DMS114 treated with DMSO at 0.1 percent for 48 hours (cell line): ENCODE results near the gene SDK1.

Experiments
- DNase-seq: peaks from one replicate; lab custom pipeline; 2025; ENCODE audit not compliant: unreplicated experiment; lab: John Stamatoyannopoulos, UW

The SDK1 gene

GRCh38 chr7:3517344-3517743, 216.3 kb downstream of the SDK1 start:
- DNase-seq: no peak

DNA sequence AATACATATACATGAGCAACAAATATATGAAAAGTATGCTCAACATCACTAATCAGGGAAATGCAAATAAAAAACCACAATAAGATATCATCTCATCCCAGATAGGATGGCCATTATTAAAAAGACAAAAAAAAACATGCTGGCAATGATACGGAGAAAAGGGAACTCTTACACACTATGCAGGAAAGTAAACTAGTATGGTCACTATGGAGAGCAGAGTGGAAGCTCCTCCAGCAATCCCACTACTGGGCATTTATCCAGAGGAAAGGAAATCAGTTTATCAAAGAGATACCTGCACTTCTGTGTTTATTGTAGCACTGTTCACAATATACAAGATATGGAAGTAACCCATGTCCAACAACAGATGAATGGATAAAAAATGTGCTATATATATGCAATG, 217.5 kb downstream of the SDK1 start:
- DNase-seq: no peak

GRCh38 chr7:3520206-3520605, 219.2 kb downstream of the SDK1 start:
- no peak for DNase-seq

DNA sequence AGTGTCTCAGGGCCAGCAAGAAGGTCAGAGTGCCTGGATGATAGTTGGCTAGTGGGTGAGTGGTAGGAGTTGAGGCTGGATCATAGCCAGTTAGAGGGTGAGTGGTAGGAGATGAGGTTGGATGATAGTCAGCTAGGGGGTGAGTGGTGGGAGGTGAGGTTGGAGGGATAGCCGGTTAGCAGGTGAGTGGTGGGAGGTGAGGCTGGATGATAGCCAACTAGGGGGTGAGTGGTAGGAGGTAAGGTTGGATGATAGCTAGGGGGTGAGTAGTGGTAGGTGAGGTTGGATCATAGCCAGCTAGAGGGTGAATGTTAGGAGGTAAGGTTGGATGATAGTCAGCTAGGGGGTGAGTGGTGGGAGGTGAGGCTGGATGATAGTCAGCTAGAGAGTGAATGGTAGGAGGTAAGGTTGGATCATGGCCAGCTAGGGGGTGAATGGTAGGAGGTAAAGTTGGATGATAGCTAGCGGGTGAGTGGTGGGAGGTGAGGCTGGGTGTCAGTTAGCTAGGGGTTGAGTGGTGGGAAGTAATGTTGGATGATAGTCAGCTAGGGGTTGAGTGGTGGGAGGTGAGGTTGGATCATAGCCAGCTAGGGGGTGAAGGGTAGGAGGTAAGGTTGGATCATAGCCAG, 226.6 kb downstream of the SDK1 start:
- DNase-seq: no peak

GRCh38 chr7:3533040-3533439, 232.0 kb downstream of the SDK1 start:
- no peak for DNase-seq

DNA sequence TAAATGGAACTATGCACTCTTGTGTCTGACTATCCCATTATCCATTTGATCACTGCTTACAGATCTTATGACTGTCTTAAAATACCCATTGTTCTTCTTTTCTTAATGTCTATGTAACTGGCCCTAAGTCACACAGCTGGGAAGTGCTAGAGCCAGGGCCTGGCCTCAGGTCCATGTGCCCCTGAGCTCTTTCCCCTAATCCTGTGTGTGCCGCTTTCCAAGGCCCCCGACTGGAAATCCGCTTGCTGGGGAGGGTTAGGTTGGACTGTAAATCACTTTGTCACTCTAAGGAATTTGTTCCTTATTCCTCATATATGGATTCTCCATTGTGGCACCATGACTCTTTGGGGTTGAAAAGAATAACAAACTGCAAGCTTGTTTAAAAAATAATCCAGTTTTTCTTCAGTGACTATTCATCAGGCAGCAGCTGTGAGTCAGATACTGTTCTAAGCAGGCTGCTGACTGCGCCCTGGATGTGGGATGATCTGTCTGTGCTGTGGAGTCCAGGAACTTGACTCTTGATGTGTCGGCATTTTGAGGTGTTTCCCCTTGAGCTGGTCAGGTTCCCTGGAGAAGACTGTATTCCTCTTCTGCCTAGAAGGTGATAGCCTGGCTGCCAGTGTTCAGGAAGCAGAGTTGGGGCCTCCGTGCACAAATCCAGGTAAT, 236.3 kb downstream of the SDK1 start:
- DNase-seq: no peak

- DNase-seq: no peak
Observed at GRCh38 chr7:3538041-3538440, 237.0 kb downstream of the SDK1 start.

DNA sequence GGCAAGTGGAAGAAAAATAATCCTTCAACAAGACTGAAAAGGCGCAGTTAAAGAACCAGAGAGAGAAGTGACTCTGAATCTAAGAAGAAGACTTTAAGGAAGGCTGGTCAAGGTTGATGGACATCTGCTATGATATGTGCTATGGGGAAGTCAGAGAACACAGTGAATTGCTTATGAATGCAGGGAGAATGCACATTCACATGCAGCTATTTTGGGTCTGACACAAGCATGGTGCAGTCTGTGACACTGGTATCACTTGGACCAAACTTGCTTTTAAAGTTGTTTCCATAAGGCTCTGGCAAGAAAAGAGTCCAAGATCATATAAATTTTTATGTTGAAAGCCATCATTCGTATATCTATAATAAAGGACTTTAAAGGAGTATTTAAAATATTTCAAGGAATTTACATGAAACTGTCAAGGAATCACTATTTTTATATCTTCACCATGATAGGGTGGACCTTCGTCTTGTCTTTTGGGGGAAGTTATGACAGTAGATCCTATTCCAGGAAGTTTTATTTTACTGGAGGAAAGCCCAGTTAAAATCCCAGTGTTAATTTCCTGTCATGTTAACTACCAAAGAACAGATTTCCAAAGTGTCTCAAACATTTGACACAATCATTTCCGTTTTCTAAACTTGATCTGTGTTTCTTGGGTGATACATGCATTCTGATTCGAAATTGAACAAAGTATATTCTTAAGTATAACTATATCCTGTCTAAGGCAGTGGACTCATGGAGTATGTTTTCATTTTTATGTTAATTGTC, 239.6 kb downstream of the SDK1 start:
- DNase-seq: no peak

DNA sequence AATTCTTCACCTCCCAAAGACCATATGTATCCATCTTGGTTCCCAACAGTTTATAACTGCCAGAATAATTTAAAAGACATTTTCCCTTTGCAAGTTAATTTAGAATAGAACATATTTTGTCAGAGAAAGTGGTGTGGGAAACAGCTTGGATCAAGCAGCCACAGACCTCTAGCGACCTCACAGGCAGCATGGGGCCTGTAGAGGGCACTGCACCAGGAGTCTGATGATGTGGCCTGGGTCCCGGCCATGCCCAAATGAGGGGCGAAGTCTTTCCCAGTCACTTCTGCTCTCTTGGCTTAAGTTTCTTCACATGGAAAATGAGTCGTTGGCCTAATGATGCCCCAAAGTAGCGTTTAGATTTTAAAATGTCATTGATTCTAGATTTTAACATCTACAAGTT, 243.2 kb downstream of the SDK1 start:
- DNase-seq: no peak

DNA sequence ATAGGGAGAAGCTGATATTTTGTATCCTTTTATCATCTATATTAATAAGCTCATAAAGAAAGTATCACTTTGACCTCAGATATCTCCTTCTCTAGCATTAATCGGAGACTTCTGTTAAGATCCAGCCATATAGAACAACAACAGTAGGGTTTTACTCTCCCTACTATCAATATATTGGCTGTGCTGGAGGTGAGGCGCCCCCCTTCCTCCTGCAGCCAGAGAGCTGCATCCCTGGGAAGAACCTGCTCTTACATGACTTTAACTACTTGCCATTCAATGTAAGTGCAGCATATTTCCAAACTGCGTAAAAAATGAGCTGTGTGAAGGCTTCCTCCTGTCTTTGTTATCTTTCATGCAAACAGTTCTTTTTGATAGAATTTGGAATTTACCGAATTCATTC, 247.8 kb downstream of the SDK1 start:
- DNase-seq: no peak

DNA sequence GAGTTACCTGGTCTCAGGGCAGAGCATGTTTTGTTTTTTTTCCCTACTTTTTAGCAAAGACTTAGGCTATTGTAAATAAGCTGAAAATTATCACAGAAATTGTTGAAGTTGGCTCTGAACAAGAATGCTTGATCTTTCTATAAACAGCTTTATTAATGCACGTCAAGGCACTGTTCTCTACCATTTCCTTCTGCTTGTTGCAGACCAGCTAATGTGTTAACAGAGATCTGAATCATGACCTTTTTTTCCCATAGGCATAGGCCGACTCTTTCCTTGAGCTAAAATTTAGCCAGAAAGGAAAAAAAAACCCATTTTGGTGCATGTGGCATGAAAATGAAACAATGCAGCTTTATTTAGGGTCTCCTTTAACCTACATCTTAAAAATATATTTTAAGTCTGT, 248.5 kb downstream of the SDK1 start:
- DNase-seq: no peak

DNA sequence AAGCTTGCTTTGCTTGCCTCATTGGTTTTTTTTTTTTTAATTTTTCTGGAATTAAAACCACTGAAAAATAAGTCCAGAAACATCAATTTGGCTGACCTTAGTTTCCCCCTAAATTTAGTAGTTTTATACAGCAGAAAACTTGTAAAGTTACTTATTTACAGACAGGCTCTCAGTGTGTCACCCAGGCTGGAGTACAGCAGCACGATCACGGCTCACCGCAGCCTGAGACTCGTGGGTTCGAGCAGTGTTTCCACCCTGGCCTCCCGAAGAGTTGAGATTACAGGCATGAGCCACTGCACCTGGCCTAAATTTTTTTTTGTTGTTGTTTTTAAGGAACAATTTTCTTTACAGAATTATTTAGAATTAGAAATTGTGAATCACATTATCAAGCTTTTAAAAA, 250.5 kb downstream of the SDK1 start:
- no peak for DNase-seq

DNA sequence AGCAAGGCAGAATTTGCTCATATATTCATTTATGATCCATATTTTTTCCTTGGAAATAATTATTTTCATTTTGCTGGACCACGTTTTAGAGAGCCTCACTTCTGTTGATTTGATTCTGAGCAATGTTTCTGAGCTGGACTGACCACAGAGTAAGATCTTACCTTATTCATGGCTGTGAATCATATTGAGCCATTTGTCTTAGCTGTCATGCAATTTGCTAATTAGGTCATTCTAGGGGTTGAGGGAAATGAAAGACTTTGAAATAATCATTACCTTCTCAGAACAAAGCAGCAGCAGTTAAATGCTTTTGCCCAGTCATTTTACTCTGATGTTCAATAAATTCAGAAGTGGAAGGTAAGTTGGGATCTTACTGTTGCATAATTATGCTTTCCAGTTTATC, 251.4 kb downstream of the SDK1 start:
- DNase-seq: no peak

GRCh38 chr7:3558400-3558799, 257.3 kb downstream of the SDK1 start:
- DNase-seq: no peak

GRCh38 chr7:3559278-3559677, 258.2 kb downstream of the SDK1 start:
- DNase-seq: no peak

DNA sequence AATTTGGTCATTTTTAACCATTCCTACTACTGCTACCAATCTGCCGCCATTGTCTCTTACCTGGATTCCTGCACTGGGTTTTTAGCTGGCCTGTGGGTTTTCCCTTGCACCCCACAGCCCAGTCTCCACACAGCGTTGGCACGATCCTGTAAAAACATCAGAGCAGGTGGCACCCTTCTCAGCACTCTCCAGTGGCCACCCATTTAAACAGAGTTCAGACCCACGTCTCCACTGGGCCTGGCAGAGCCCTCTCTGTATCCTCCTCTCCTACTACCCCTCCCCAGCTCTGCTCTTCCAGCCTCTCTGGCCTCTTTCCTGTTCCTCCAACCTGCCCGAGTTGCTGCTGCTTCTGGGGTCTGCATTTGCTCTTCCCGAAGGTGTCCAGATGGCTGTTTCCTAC, 259.4 kb downstream of the SDK1 start:
- DNase-seq: no peak

DNA sequence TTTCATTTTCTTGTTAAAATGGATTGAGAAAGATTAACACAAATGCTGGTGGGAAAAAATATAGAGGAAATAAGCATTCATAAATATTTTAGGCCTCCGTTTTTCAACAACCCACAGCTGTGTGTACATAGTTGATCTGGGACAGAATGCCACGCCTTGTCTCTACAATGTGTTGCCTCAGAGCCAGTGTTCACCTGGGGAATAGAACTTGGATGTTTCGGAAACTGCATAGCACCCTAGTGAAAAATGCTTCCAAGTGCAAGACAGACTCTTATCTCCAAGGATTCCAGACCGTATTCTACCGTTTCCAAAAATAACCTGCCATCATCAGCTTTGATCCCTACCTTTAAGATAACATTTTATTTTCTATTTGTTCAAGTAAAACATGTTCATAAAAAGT, 260.9 kb downstream of the SDK1 start:
- no peak for DNase-seq

DNA sequence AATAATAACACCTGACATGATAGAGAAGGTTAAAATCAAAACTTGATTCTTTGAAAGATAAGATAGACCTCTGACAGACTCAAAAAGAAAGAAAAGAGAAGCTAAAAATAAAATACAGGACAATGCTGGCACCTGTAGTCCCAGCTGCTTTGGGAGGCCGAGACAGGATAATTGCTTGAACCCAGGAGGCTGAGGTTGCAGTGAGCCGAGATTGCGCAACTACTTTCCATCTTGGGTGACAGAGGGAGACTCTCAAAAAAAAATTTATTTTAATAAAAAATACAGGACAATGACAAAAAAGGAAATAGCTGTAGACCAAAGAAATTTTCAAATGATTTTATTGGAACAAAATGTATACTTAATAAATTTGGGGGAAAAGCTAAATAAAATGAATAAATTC, 263.2 kb downstream of the SDK1 start:
- no peak for DNase-seq

GRCh38 chr7:3568516-3568915, 267.5 kb downstream of the SDK1 start:
- no peak for DNase-seq

GRCh38 chr7:3569643-3570042, 268.6 kb downstream of the SDK1 start:
- DNase-seq: no peak

GRCh38 chr7:3573151-3573550, 272.1 kb downstream of the SDK1 start:
- DNase-seq: no peak

GRCh38 chr7:3574386-3574785, 273.3 kb downstream of the SDK1 start:
- DNase-seq: no peak
